Heart left ventricle (tissue), 16 donors: ENCODE data around the gene SOX10. TPM values are rescaled to one million over a fixed set of nuclear protein-coding genes. Genes with fewer than 3 reads are reported as not detected.

Experiments
- ATAC-seq, 4 donors: fragments of 200-7000 bp; cut with Tn5 transposase; one replicate each; pipeline ENCODE4 v1.9.1; 2020 to 2022; ENCODE audit warnings: moderate library complexity in 4 of 4, mild to moderate bottlenecking in 3 of 4, moderate number of reproducible peaks in 1 of 4
- DNase-seq, 5 donors: peaks; one replicate each; pipeline ENCODE4 v3.0.0-alpha.2; 2020
- H3K27ac ChIP-seq, 12 donors: fragments of 200-600 bp; sonication (generic) in 4 of 12; one replicate each; pipeline versions ENCODE4 v1.5.0 to v1.8.0; 2016 to 2022; ENCODE audit warnings: mild to moderate bottlenecking in 2 of 12
- H3K27me3 ChIP-seq, 9 donors: fragments of 200-600 bp; sonication (generic) in 2 of 9; one replicate each; pipeline versions ENCODE4 v1.5.1 to v1.8.0; 2016 to 2022; ENCODE audit warnings: mild to moderate bottlenecking in 3 of 9
- H3K36me3 ChIP-seq, 9 donors: fragments of 200-600 bp; sonication (generic) in 2 of 9; one replicate each; pipeline versions ENCODE4 v1.5.0 to v1.8.0; 2018 to 2022; ENCODE audit warnings: mild to moderate bottlenecking in 2 of 9
- H3K4me1 ChIP-seq, 12 donors: fragments of 200-600 bp; sonication (generic) in 4 of 12; one replicate each; pipeline versions ENCODE4 v1.5.0 to v1.8.0; 2016 to 2022; ENCODE audit warnings: mild to moderate bottlenecking in 3 of 12
- H3K4me3 ChIP-seq, 12 donors: fragments of 200-600 bp; sonication (generic) in 4 of 12; one replicate each; pipeline versions ENCODE4 v1.5.0 to v1.8.0; 2017 to 2022; ENCODE audit warnings: mild to moderate bottlenecking in 9 of 12, moderate library complexity in 4 of 12
- H3K9me3 ChIP-seq, 12 donors: fragments of 200-600 bp; sonication (generic) in 4 of 12; one replicate each; pipeline versions ENCODE4 v1.5.0 to v1.8.0; 2016 to 2022; ENCODE audit warnings: mild to moderate bottlenecking in 1 of 12
- POLR2A ChIP-seq, 2 donors: fragments of 450-650 bp; IDR thresholded peaks; one replicate each; pipeline ENCODE4 v1.6.1; 2017; ENCODE audit warnings: antibody characterized with exemption in 2 of 2, mild to moderate bottlenecking in 2 of 2, moderate library complexity in 2 of 2
- WGBS, 4 donors: extraction: QIAGEN DNeasy Blood & Tissue Kit in 2 of 4; methylation state at CpG; one replicate each; pipeline versions ENCODE4 v1.1.5 to v1.1.7; 2013 to 2018; 5-methylcytosine and 5-hydroxymethylcytosine counted together
- intact Hi-C, 10 donors: fragments of 100-400 bp; cut with DNase I; formaldehyde crosslinking; loops; one replicate each; pipeline versions ENCODE4 v1.11.1 to v1.14.2; 2022
- polyA plus RNA-seq, 2 donors: library from polyadenylated mRNA; stranded (reverse); fragments of 200-250 nt; gene quantifications; one replicate each; pipeline ENCODE4 v1.2.3, GENCODE V29; 2013
- total RNA-seq, 9 donors: library from RNA; depleted of rRNA in 2 of 9; stranded (reverse); fragments of >200 nt in 2 of 9; fragmentation: NEBNext Ultra II Directional in 3 of 9; extraction: Animal tissue kit (Norgen Biotek cat#: 25700) in 3 of 9; gene quantifications; one replicate each; pipeline versions ENCODE4 v1.1.0 to v1.2.4, GENCODE V29; 2016 to 2023
- TF ChIP-seq, protein P1 (sequence below), 12 donors: fragments of 200-600 bp; sonication (generic) in 4 of 12; IDR thresholded peaks; one replicate each; pipeline versions ENCODE4 v1.5.0 to v1.8.0; 2018 to 2022; ENCODE audit warnings: antibody characterized with exemption in 12 of 12, mild to moderate bottlenecking in 5 of 12
- donor health status: ischemic (EF 13 %, LVEDD 7.1; RV severe dilation, severe dysfunction).
- donor health status: healthy with polysubstance abuse.
- donor health status: DM: no; HTN: yes; CAD: no.
- donor health status: DM: no; HTN: no; CAD: no.
- donor health status: ischemic (EF 25% LVEDD 6.9; RV normal size, moderate dysfunction).
- donor health status: ischemic (EF 25% LVEDD 5.7; RV mildly dilated, moderate dysfunction).
- donor health status: healthy.
- donor health status: DM: yes; HTN: yes; CAD: no.
- donor health status: ischemic (EF 35%, LVEDD 5.7; RV mildly dilated, moderate dysfunction).
- donor health status: nonischemic (EF 11% LVEDD 7.7; RV severe dilation, severe dysfunction).
- donor health status: DM: yes; HTN: yes; CAD: no.
- donor health status: PGD.
- donor health status: ischemic (EF 29% LVEDD 5.4; RV normal size, mild dysfunction).
- donor health status: nonischemic (EF 23%, LVEDD 6.1; RV moderate dilation, normal function).

The SOX10 gene
- total and polyA plus RNA-seq, 11 donors, result 0.43 to 7.6 (median 1.1) TPM

DNA sequence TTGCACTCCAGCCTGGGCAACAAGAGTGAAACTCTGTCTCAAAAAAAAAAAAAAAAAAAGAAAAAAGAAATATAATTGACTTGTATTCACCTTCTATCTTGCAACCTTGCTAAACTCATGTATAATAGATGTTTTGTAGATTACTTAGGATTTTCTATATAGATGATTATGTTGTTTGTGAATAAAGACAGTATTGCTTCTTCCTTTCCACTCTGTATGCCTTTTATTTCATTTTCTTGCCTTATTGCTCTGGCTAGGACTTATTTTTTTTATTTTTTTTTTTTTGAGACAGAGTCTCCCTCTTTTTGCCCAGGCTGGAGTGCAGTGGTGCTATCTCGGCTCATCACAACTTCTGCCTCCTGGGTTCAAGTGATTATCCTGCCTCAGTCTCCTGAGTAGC, 29.7 kb upstream of the SOX10 start:
- no peak for DNase-seq
- WGBS, 4 donors, result 94 to 100% (median 98%) methylated on average over 1 of the region's 1 CpG

DNA sequence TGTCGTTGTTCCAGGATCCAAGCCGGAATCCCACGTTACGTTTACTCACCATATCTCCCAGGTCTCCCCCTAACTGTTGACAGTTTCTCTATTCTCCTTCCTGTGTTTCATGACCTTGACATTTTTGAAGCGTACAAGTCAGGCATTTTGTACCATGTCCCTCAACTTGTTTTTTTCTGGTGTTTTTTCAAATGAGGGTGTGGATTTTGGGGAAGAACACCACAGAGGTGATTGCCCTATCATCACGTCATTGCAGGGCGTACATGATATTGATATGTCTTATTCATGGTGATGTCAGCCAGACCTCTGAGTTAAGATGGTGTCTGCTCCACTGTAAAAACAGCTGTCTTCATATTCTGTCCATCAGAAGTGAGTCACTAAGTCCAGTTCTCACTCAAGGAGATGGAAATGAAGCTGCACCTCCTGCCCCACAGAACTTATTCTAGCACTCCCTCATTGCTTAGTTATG, 28.3 kb upstream of the SOX10 start:
- Histone ChIP-seq H3K27me3 (no peaks in the 10 kb centered on the region), H3K27ac (no peak overlapping the region), H3K36me3 (no peaks in the 10 kb centered on the region), H3K9me3 (peaks cover 0 to 7% (median 0%) of the 10 kb centered on the region in 12 donors), H3K4me3 (no peak overlapping the region), H3K4me1 (peaks cover 0 to 24% (median 15%) of the 10 kb centered on the region in 12 donors)
- intact Hi-C loops, result no loop called here
- ATAC-seq (no peak), DNase-seq (no peak)
- TF ChIP-seq POLR2A (IDR thresholded peaks at IDR 0.05), result no peak
- TF ChIP-seq, protein P1, sequence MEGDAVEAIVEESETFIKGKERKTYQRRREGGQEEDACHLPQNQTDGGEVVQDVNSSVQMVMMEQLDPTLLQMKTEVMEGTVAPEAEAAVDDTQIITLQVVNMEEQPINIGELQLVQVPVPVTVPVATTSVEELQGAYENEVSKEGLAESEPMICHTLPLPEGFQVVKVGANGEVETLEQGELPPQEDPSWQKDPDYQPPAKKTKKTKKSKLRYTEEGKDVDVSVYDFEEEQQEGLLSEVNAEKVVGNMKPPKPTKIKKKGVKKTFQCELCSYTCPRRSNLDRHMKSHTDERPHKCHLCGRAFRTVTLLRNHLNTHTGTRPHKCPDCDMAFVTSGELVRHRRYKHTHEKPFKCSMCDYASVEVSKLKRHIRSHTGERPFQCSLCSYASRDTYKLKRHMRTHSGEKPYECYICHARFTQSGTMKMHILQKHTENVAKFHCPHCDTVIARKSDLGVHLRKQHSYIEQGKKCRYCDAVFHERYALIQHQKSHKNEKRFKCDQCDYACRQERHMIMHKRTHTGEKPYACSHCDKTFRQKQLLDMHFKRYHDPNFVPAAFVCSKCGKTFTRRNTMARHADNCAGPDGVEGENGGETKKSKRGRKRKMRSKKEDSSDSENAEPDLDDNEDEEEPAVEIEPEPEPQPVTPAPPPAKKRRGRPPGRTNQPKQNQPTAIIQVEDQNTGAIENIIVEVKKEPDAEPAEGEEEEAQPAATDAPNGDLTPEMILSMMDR (IDR thresholded peaks at IDR 0.05), result no peak
- WGBS, 4 donors, result 62 to 71% (median 67%) methylated on average over 7 of the region's 7 CpGs

More for the DNA sequence above, 29.7 kb upstream of the SOX10 start:
- Histone ChIP-seq H3K9me3 (peaks cover 0 to 7% (median 0%) of the 10 kb centered on the region in 12 donors), H3K4me1 (peaks cover 0 to 28% (median 20%) of the 10 kb centered on the region in 12 donors), H3K27ac (no peak overlapping the region), H3K27me3 (no peaks in the 10 kb centered on the region), H3K36me3 (no peaks in the 10 kb centered on the region), H3K4me3 (no peak overlapping the region)
- ATAC-seq, result no peak
- TF ChIP-seq, protein P1 (IDR thresholded peaks at IDR 0.05), result no peak
- no peak for TF ChIP-seq POLR2A (IDR thresholded peaks at IDR 0.05)
- intact Hi-C loops, result no loop called here

DNA sequence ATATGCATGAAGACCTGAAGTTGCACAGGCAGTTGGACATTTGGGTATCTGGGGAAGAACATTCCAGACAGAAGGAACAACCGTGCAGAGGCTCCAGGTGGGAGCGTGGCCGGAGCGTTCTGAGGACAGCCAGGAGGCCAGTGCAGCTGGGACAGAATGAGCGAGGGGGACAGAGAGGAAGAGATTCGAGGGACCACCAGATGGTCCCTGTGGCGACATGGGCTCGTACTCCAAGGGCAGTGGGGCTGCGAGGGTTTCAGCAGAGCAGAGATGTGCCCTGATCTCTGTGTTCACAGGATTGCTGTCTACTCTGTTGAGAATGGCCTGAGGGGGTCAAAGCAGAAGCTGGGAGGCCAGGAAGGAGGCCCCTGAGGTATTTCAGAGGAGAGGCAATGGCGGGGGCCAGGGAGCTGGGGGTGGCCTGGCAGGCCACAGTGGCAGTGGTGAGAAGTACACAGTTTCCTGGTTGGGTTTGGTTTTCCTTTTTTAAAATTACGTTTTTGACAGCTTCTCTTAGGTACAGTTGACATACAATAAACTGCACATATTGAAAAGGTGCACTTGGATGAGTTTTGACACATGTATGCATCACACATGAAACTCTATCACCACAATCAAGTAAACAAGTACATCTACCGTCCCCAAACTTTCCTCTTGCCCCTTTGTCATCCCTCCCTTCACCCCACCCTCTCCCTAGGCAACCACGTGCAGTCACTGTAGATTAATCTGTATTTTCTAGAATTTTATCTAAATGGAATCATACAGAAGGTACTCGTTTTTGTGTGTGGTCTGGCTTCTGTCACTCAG, 24.8 kb upstream of the SOX10 start:
- WGBS, 4 donors, result 80 to 85% (median 81%) methylated on average over 14 of the region's 14 CpGs
- DNase-seq (no peak), ATAC-seq (no peak)
- H3K9me3 ChIP-seq, result peaks cover 0 to 7% (median 0%) of the 10 kb centered on the region in 12 donors
- peaks cover 0 to 6% (median 0%) of the 10 kb centered on the region in 12 donors for H3K4me1 ChIP-seq
- intact Hi-C loops, result no loop called here
- no peak overlapping the region for H3K4me3 ChIP-seq
- no peaks in the 10 kb centered on the region for H3K36me3 ChIP-seq
- TF ChIP-seq, protein P1 (IDR thresholded peaks at IDR 0.05), result no peak
- TF ChIP-seq POLR2A (IDR thresholded peaks at IDR 0.05), result no peak
- no peaks in the 10 kb centered on the region for H3K27me3 ChIP-seq
- H3K27ac ChIP-seq, result no peak overlapping the region

DNA sequence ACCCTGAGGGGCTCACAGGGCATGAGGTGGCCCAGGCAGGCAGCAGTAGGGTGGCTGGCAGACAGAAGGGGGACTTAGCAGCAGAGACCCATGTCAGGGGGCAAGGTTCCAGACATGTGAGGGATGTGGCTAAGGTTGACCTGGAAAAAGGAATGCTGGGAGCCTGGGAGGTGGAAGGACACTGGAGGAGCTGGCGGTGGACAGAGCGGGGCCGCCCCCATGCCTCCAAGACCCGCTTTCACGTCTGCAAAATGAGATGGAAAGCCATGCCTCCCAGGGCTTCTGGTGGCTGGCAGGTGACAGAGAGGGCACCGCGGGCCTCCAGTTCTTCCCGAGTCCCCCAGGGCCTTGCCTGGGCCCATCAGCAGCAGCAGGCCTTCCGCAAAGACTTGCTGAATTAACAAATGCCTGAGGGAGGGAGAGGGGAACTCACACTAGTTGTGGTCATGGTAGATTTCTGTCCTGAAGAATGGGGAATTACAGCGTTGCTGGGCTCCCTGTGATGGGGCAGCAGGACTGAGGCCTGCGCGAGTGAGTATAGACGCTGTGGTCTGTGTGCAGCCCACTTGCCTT, 23.1 kb upstream of the SOX10 start:
- ATAC-seq (no peak), DNase-seq (no peak)
- no peaks in the 10 kb centered on the region for H3K27me3 ChIP-seq
- no peak overlapping the region for H3K4me3 ChIP-seq
- no peak overlapping the region for H3K27ac ChIP-seq
- WGBS, 4 donors, result 90 to 93% (median 92%) methylated on average over 11 to 13 of the region's 13 CpGs
- intact Hi-C loops, result no loop called here
- H3K36me3 ChIP-seq, result no peaks in the 10 kb centered on the region
- TF ChIP-seq, protein P1 (IDR thresholded peaks at IDR 0.05), result no peak
- no peak for TF ChIP-seq POLR2A (IDR thresholded peaks at IDR 0.05)
- no peaks in the 10 kb centered on the region for H3K9me3 ChIP-seq
- peaks cover 0 to under 1% (median 0%) of the 10 kb centered on the region in 12 donors for H3K4me1 ChIP-seq
